SU-DHL-6 (cell line): Measurements from ENCODE around the gene DNASE1L2.

Experiments
- H2AFZ ChIP-seq: fragments of 200-600 bp; sonication (generic); 2 replicates; pipeline ENCODE4 v1.6.1; 2014; ENCODE audit warnings: low read depth, mild to moderate bottlenecking, moderate library complexity, mixed read lengths, antibody characterized with exemption, low read length; ENCODE audit not compliant: severe bottlenecking
- H3F3A ChIP-seq: fragments of 200-600 bp; shearing (Covaris generic); 2 replicates; pipeline ENCODE4 v1.6.0; 2016; ENCODE audit warnings: antibody characterized with exemption, mild to moderate bottlenecking; ENCODE audit not compliant: insufficient read depth
- H3K27ac ChIP-seq: fragments of 200-600 bp; sonication (generic); 2 replicates; pipeline ENCODE4 v1.5.1; 2016; ENCODE audit warnings: low read depth, mild to moderate bottlenecking, low read length, moderate library complexity, mixed read lengths
- H3K27me3 ChIP-seq: fragments of 200-600 bp; sonication (generic), shearing (Covaris generic); 2 replicates; pipeline ENCODE4 v1.6.0; 2014; ENCODE audit warnings: mild to moderate bottlenecking, low read length
- H3K36me3 ChIP-seq: fragments of 200-600 bp; sonication (generic); 2 replicates; pipeline ENCODE4 v1.6.1; 2014; ENCODE audit warnings: mild to moderate bottlenecking, low read length, mixed read lengths
- H3K4me2 ChIP-seq: fragments of 300-600, 200-600 bp; shearing (Covaris generic), sonication (generic); 2 replicates; pipeline ENCODE4 v1.6.0; 2014; ENCODE audit warnings: low read length, low read depth, mild to moderate bottlenecking; ENCODE audit not compliant: poor library complexity, severe bottlenecking
- H3K4me3 ChIP-seq: fragments of 200-600 bp; sonication (generic); 2 replicates; pipeline ENCODE4 v1.5.1; 2014; ENCODE audit warnings: antibody characterized with exemption, low read length, mild to moderate bottlenecking, mixed read lengths; ENCODE audit not compliant: insufficient read depth, poor library complexity, severe bottlenecking
- H3K79me2 ChIP-seq: fragments of 200-600 bp; sonication (generic); 2 replicates; pipeline ENCODE4 v1.6.1; 2014; ENCODE audit warnings: mild to moderate bottlenecking, low read length, moderate library complexity; ENCODE audit not compliant: insufficient read depth
- H3K9ac ChIP-seq: fragments of 200-600 bp; sonication (generic); 2 replicates; pipeline ENCODE4 v1.7.0; 2014; ENCODE audit warnings: mild to moderate bottlenecking, low read length
- H3K9me2 ChIP-seq: fragments of 200-600 bp; sonication (generic); replicated peaks from 2 replicates; pipeline ENCODE4 v1.6.1; 2014; ENCODE audit warnings: low read length; ENCODE audit not compliant: insufficient read depth
- H3K9me3 ChIP-seq: fragments of 200-600 bp; sonication (generic); 2 replicates; pipeline ENCODE4 v1.6.1; 2014; ENCODE audit warnings: low read length, mixed read lengths; ENCODE audit not compliant: insufficient read depth
- H4K20me1 ChIP-seq: fragments of 200-600 bp; sonication (generic); 2 replicates; pipeline ENCODE4 v1.6.1; 2014; ENCODE audit warnings: low read depth, mild to moderate bottlenecking, antibody characterized with exemption, low read length, moderate library complexity, mixed read lengths
- EZH2phosphoT487 ChIP-seq: fragments of 200-600 bp; sonication (generic), shearing (Covaris generic); conservative IDR thresholded peaks from 2 replicates; pipeline ENCODE4 v1.6.1; 2018; ENCODE audit warnings: mild to moderate bottlenecking, antibody characterized with exemption, low read length, moderate library complexity, mixed read lengths
- TF ChIP-seq, protein P1 (sequence below): fragments of 200-600 bp; sonication (generic); IDR thresholded peaks from one replicate; pipeline ENCODE4 v1.5.1; 2017; ENCODE audit warnings: antibody characterized with exemption, mild to moderate bottlenecking, low read length, moderate library complexity; ENCODE audit not compliant: insufficient read depth, poor library complexity, severe bottlenecking

DNASE1L2 gene

DNA sequence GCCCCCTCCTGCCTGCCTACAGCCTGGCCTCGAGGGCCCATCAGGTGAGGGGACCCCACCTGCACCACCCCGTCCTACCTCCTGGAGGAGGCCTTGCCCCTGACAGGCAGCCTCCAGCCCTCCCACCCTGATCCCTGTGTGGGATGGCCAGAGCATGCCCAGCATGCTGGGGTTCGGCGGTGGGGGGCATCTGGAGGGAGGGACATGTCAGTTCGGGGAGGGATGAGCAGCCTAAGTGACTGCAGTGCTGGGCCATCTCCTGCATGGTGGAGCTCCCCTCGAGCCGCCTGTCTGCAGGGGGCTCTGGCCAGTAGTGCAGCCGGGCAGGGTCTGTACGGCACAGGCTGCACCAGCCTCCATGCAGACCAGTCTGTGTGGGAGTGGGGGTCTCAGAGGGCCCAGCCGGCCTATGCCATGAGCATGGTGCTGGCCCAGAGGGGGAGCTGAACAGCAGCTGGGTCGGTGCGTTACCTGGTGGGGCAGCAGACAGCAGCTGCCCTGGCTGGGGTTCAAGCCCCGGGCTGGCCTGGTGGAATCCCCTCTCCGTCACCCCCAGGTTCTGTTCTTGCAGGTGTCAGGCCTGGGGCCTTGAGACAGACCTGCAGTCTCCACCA, 35.7 kb downstream of the DNASE1L2 start:
- Histone ChIP-seq H4K20me1 (no peaks in the 10 kb centered on the region; the same call in 1 of the 2 replicates), H3K27me3 (no peaks in the 10 kb centered on the region), H3K4me2 (no peak overlapping the region), H3K36me3 (no peaks in the 10 kb centered on the region), H3F3A (no peaks in the 10 kb centered on the region), H3K4me3 (no peak overlapping the region), H3K9me3 (no peaks in the 10 kb centered on the region), H3K9ac (no peak overlapping the region), H3K79me2 (peaks cover 17% of the 10 kb centered on the region), H2AFZ (no peak overlapping the region), H3K9me2 (no peaks in the 10 kb centered on the region), H3K27ac (no peak overlapping the region)
- TF ChIP-seq EZH2phosphoT487, result no peak
- TF ChIP-seq, protein P1, sequence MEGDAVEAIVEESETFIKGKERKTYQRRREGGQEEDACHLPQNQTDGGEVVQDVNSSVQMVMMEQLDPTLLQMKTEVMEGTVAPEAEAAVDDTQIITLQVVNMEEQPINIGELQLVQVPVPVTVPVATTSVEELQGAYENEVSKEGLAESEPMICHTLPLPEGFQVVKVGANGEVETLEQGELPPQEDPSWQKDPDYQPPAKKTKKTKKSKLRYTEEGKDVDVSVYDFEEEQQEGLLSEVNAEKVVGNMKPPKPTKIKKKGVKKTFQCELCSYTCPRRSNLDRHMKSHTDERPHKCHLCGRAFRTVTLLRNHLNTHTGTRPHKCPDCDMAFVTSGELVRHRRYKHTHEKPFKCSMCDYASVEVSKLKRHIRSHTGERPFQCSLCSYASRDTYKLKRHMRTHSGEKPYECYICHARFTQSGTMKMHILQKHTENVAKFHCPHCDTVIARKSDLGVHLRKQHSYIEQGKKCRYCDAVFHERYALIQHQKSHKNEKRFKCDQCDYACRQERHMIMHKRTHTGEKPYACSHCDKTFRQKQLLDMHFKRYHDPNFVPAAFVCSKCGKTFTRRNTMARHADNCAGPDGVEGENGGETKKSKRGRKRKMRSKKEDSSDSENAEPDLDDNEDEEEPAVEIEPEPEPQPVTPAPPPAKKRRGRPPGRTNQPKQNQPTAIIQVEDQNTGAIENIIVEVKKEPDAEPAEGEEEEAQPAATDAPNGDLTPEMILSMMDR, result no peak

DNA sequence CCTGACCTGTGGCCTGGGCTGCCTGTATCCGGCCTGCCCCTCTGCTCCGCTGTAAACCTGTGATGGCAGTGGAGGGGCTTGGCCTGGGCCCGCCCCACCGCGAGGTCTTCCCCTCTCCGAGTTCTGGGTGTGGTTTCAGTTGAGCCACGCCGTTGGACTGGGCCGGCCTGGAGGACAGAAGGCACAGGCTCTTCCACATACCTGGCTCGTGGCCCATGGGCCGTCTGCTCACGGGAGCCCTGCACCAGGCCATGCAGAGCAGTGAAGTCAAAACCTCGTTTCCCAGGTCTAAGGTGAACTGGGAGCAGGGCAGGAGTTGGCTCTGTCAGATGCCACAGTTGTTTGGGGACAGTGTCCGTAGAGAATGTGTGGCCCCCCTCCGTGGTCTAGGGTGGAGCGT, 37.2 kb downstream of the DNASE1L2 start:
- H3F3A ChIP-seq, result no peaks in the 10 kb centered on the region
- no peaks in the 10 kb centered on the region for H3K9me3 ChIP-seq
- no peaks in the 10 kb centered on the region; the same call in 1 of the 2 replicates for H4K20me1 ChIP-seq
- H3K27me3 ChIP-seq, result no peaks in the 10 kb centered on the region
- H3K9me2 ChIP-seq, result no peaks in the 10 kb centered on the region
- H3K4me3 ChIP-seq, result no peak overlapping the region
- no peak overlapping the region for H3K27ac ChIP-seq
- H3K4me2 ChIP-seq, result no peak overlapping the region
- no peaks in the 10 kb centered on the region for H3K36me3 ChIP-seq
- H2AFZ ChIP-seq, result no peak overlapping the region
- TF ChIP-seq, protein P1, result no peak
- TF ChIP-seq EZH2phosphoT487, result no peak
- H3K9ac ChIP-seq, result no peak overlapping the region
- peaks cover 7% of the 10 kb centered on the region; the same call in 1 of the 2 replicates for H3K79me2 ChIP-seq

DNA sequence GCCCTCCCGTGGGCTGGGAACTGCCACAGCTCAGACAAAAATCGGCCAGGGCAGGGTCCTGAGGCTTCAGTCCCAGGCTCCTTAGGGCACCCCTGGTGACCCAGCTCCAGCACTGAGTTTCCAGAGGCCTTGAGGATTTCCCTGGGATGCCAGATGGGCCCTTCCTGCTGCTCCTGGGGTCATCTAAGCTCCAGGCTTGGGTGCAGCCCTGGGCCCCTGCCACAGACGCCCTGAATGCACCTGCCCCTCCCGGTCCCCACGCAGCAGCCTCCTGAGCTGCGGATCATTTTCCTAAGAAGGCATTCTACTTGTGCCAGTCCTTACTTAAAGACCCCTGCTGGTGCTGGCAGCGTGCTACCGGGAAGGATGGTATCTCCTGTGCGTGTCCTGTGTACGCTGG, 37.7 kb downstream of the DNASE1L2 start:
- H3K9me3 ChIP-seq, result no peaks in the 10 kb centered on the region
- no peak overlapping the region for H3K4me2 ChIP-seq
- no peak overlapping the region for H2AFZ ChIP-seq
- no peak overlapping the region for H3K27ac ChIP-seq
- no peak for TF ChIP-seq EZH2phosphoT487
- TF ChIP-seq, protein P1, result no peak
- no peaks in the 10 kb centered on the region for H3F3A ChIP-seq
- no peaks in the 10 kb centered on the region for H3K9me2 ChIP-seq
- H3K27me3 ChIP-seq, result no peaks in the 10 kb centered on the region
- H4K20me1 ChIP-seq, result no peaks in the 10 kb centered on the region; the same call in 1 of the 2 replicates
- H3K79me2 ChIP-seq, result peaks cover 7% of the 10 kb centered on the region; the same call in 1 of the 2 replicates
- no peak overlapping the region for H3K4me3 ChIP-seq
- H3K9ac ChIP-seq, result no peak overlapping the region
- no peaks in the 10 kb centered on the region for H3K36me3 ChIP-seq
